ENCODE data around the gene DST.
"Not testable (repeated sequence)": the region's sequence is repeated elsewhere in the genome, so short reads cannot be mapped to it uniquely, and the experiment has no call there.

The DST gene

GRCh38 chr6:56572788-56573471, 69.8 kb downstream of the DST start:
- DNase-seq (ENCODE audit: low read depth in 2 of 2): no peak
- no peak for TF ChIP-seq CTCF (IDR thresholded peaks at IDR 0.05; ENCODE audit: low read depth, low read length)
- no peak overlapping the region for H3K4me3 ChIP-seq (replicated peaks in 1 of 2; ENCODE audit: low read depth in 2 of 2, low read length in 2 of 2)

- no peak for DNase-seq (ENCODE audit: low read depth in 2 of 2)
- no peak overlapping the region for H3K4me3 ChIP-seq (replicated peaks in 1 of 2; ENCODE audit: low read depth in 2 of 2, low read length in 2 of 2)
- TF ChIP-seq CTCF (IDR thresholded peaks at IDR 0.05; ENCODE audit: low read depth, low read length): no peak
Measured at GRCh38 chr6:56571605-56572004, 71.1 kb downstream of the DST start.

- H3K4me3 ChIP-seq (replicated peaks in 1 of 2; ENCODE audit: low read depth in 2 of 2, low read length in 2 of 2): no peak overlapping the region
- peak; percentile 51 to 55 for DNase-seq (ENCODE audit: low read depth in 2 of 2)
- TF ChIP-seq CTCF (IDR thresholded peaks at IDR 0.05; ENCODE audit: low read depth, low read length): peak; percentile 59
Measured at GRCh38 chr6:56570413-56571359, 72.0 kb downstream of the DST start.

- no peak for DNase-seq (ENCODE audit: low read depth in 2 of 2)
- no peak for TF ChIP-seq CTCF (IDR thresholded peaks at IDR 0.05; ENCODE audit: low read depth, low read length)
- no peak overlapping the region for H3K4me3 ChIP-seq (replicated peaks in 1 of 2; ENCODE audit: low read depth in 2 of 2, low read length in 2 of 2)
Measured at GRCh38 chr6:56567501-56567900, 75.2 kb downstream of the DST start.

GRCh38 chr6:56562730-56563129, 80.0 kb downstream of the DST start:
- not testable (repeated sequence) for DNase-seq (ENCODE audit: low read depth in 2 of 2); H3K4me3 ChIP-seq (replicated peaks in 1 of 2; ENCODE audit: low read depth in 2 of 2, low read length in 2 of 2)

- H3K4me3 ChIP-seq (replicated peaks in 1 of 2; ENCODE audit: low read depth in 2 of 2, low read length in 2 of 2): no peak overlapping the region
- TF ChIP-seq CTCF (IDR thresholded peaks at IDR 0.05; ENCODE audit: low read depth, low read length): no peak
- no peak for DNase-seq (ENCODE audit: low read depth in 2 of 2)
Measured at GRCh38 chr6:56556751-56557540, 85.7 kb downstream of the DST start.

Measured in cardiac fibroblast (primary cell).